Neural progenitor cell (in vitro differentiated cells): Measurements from ENCODE around the gene RRP8. TPM values are rescaled to one million over a fixed set of nuclear protein-coding genes. Genes with fewer than 3 reads are reported as not detected.
A peak's percentile ranks its signal among the peaks of the same experiment; 100 is the strongest.

ENCODE experiments used
- DNase-seq: peaks from one replicate; pipeline ENCODE4 v3.0.0-alpha.2; 2016; ENCODE audit warnings: low spot score
- H2AFZ ChIP-seq: fragments of 200-600 bp; sonication (generic); replicated peaks from 2 replicates; pipeline ENCODE4 v1.6.1; 2016; ENCODE audit warnings: antibody characterized with exemption
- H3F3A ChIP-seq: fragments of 200-600 bp; sonication (generic); 2 replicates; pipeline ENCODE4 v1.6.1; 2016; ENCODE audit warnings: antibody characterized with exemption, low read depth
- H3K27ac ChIP-seq: fragments of 200-600 bp; sonication (generic); 2 replicates; pipeline ENCODE4 v1.5.1; 2016; ENCODE audit warnings: mild to moderate bottlenecking
- H3K27me3 ChIP-seq: fragments of 200-600 bp; sonication (generic); 2 replicates; pipeline ENCODE4 v1.6.1; 2016; ENCODE audit warnings: mild to moderate bottlenecking, moderate library complexity
- H3K36me3 ChIP-seq: fragments of 200-600 bp; sonication (generic); 2 replicates; pipeline ENCODE4 v1.5.1; 2016
- H3K4me1 ChIP-seq: fragments of 200-600 bp; sonication (generic); 2 replicates; pipeline ENCODE4 v1.6.1; 2016; ENCODE audit warnings: mixed run types
- H3K4me2 ChIP-seq: fragments of 200-600 bp; sonication (generic); 2 replicates; pipeline ENCODE4 v1.6.1; 2016
- H3K4me3 ChIP-seq: fragments of 200-600 bp; sonication (generic); 2 replicates; pipeline ENCODE4 v1.5.1; 2016
- H3K79me2 ChIP-seq: fragments of 200-600 bp; sonication (generic); 2 replicates; pipeline ENCODE4 v1.6.1; 2016; ENCODE audit warnings: low read depth
- H3K9ac ChIP-seq: fragments of 200-600 bp; sonication (generic); 2 replicates; pipeline ENCODE4 v1.6.1; 2016
- H3K9me3 ChIP-seq: fragments of 200-600 bp; sonication (generic); 2 replicates; pipeline ENCODE4 v1.5.1; 2016; ENCODE audit warnings: low read depth
- H4K20me1 ChIP-seq: fragments of 200-600 bp; sonication (generic); 2 replicates; pipeline ENCODE4 v1.6.1; 2016; ENCODE audit warnings: low read depth
- H3K27ac Mint-ChIP-seq: 3 replicates; pipeline ENCODE4 v1.8.0; 2021; ENCODE audit warnings: mixed read lengths
- H3K27me3 Mint-ChIP-seq: 2 replicates; pipeline ENCODE4 v1.8.0; 2022; ENCODE audit warnings: low read depth, mild to moderate bottlenecking, inconsistent platforms, moderate library complexity, mixed read lengths; ENCODE audit not compliant: insufficient read depth
- H3K36me3 Mint-ChIP-seq: 3 replicates; pipeline ENCODE4 v1.8.0; 2021; ENCODE audit warnings: mixed read lengths
- H3K4me1 Mint-ChIP-seq: 3 replicates; pipeline ENCODE4 v1.8.0; 2021; ENCODE audit warnings: mixed read lengths
- H3K4me3 Mint-ChIP-seq: 3 replicates; pipeline ENCODE4 v1.8.0; 2021; ENCODE audit warnings: mild to moderate bottlenecking, moderate library complexity, mixed read lengths
- H3K9me3 Mint-ChIP-seq: 3 replicates; pipeline ENCODE4 v1.8.0; 2020; ENCODE audit warnings: mixed read lengths
- CTCF ChIP-seq: fragments of 200-600 bp; sonication (generic); IDR thresholded peaks from 2 replicates; pipeline ENCODE4 v1.5.1; 2017; ENCODE audit warnings: antibody characterized with exemption, mild to moderate bottlenecking
- EZH2 ChIP-seq: fragments of 200-600 bp; sonication (generic); IDR thresholded peaks from 2 replicates; pipeline ENCODE4 v1.6.1; 2017; ENCODE audit warnings: antibody characterized with exemption, mild to moderate bottlenecking, moderate library complexity
- EZH2phosphoT487 ChIP-seq: fragments of 200-600 bp; sonication (generic); IDR thresholded peaks from 2 replicates; pipeline ENCODE4 v1.6.1; 2017; ENCODE audit warnings: antibody characterized with exemption
- total RNA-seq: library from RNA; depleted of rRNA; stranded (reverse); fragments of >200 nt; gene quantifications from 2 replicates; pipeline ENCODE4 v1.2.3, GENCODE V29; 2015; ENCODE audit warnings: low replicate concordance

RRP8 gene
- total RNA-seq, 1 donor from 2014 or later = 16.0 TPM

- no peak overlapping the region for H3K9ac ChIP-seq
- DNase-seq = no peak
- H3K4me2 ChIP-seq = no peak overlapping the region
- Mint-ChIP-seq H3K36me3 (peaks cover 21% of the 10 kb centered on the region), H3K4me1 (peaks cover 9% of the 10 kb centered on the region), H3K27me3 (no peaks in the 10 kb centered on the region), H3K9me3 (no peaks in the 10 kb centered on the region), H3K27ac (no peak overlapping the region), H3K4me3 (no peak overlapping the region)
- no peaks in the 10 kb centered on the region for H3K9me3 ChIP-seq
- H3K4me3 ChIP-seq = no peak overlapping the region
- peaks cover 20% of the 10 kb centered on the region for H3K79me2 ChIP-seq
- H2AFZ ChIP-seq = no peak overlapping the region
- H3K27ac ChIP-seq = no peak overlapping the region
- no peaks in the 10 kb centered on the region for H4K20me1 ChIP-seq
- no peaks in the 10 kb centered on the region for H3K36me3 ChIP-seq
- TF ChIP-seq EZH2 = no peak
- no peak for TF ChIP-seq CTCF
- TF ChIP-seq EZH2phosphoT487 = no peak
- H3F3A ChIP-seq = peaks cover 10% of the 10 kb centered on the region
- peaks cover 14% of the 10 kb centered on the region for H3K4me1 ChIP-seq
- no peaks in the 10 kb centered on the region for H3K27me3 ChIP-seq
Measured at GRCh38 chr11:6598555-6598954, 4.9 kb downstream of the RRP8 start.

- H3K27me3 Mint-ChIP-seq = no peaks in the 10 kb centered on the region
- H3K27ac ChIP-seq = peak overlapping the region; percentile 46
- peaks cover 10% of the 10 kb centered on the region for H3K4me1 Mint-ChIP-seq
- peaks cover 10% of the 10 kb centered on the region for H3F3A ChIP-seq
- H3K79me2 ChIP-seq = no peaks in the 10 kb centered on the region
- H3K36me3 ChIP-seq = no peaks in the 10 kb centered on the region
- no peak overlapping the region for H3K9ac ChIP-seq
- H3K9me3 ChIP-seq = no peaks in the 10 kb centered on the region
- H4K20me1 ChIP-seq = no peaks in the 10 kb centered on the region
- H3K27ac Mint-ChIP-seq = no peak overlapping the region
- DNase-seq = no peak
- peak overlapping the region; percentile 54 for H3K4me2 ChIP-seq
- H3K4me3 ChIP-seq = no peak overlapping the region
- no peak overlapping the region for H2AFZ ChIP-seq
- H3K36me3 Mint-ChIP-seq = peaks cover 18% of the 10 kb centered on the region
- no peaks in the 10 kb centered on the region for H3K9me3 Mint-ChIP-seq
- H3K4me1 ChIP-seq = peaks cover 9% of the 10 kb centered on the region
- H3K4me3 Mint-ChIP-seq = no peak overlapping the region
- no peak for TF ChIP-seq EZH2phosphoT487
- no peak for TF ChIP-seq EZH2
- no peak for TF ChIP-seq CTCF
- no peaks in the 10 kb centered on the region for H3K27me3 ChIP-seq
Measured at GRCh38 chr11:6596239-6596877, 7.1 kb downstream of the RRP8 start.

- H3K4me1 ChIP-seq = peaks cover 9% of the 10 kb centered on the region
- H2AFZ ChIP-seq = no peak overlapping the region
- peaks cover 5% of the 10 kb centered on the region for H3K36me3 ChIP-seq
- H3K9me3 Mint-ChIP-seq = no peaks in the 10 kb centered on the region
- H3K27ac ChIP-seq = no peak overlapping the region
- H3K9ac ChIP-seq = no peak overlapping the region
- H3K36me3 Mint-ChIP-seq = peaks cover 13% of the 10 kb centered on the region
- H3K27me3 ChIP-seq = no peaks in the 10 kb centered on the region
- no peak overlapping the region for H3K4me3 Mint-ChIP-seq
- DNase-seq = no peak
- TF ChIP-seq CTCF = no peak
- no peak for TF ChIP-seq EZH2
- no peak for TF ChIP-seq EZH2phosphoT487
- no peak overlapping the region for H3K4me2 ChIP-seq
- no peak overlapping the region for H3K4me3 ChIP-seq
- H3K27me3 Mint-ChIP-seq = no peaks in the 10 kb centered on the region
- no peaks in the 10 kb centered on the region for H3K79me2 ChIP-seq
- H3K9me3 ChIP-seq = no peaks in the 10 kb centered on the region
- no peaks in the 10 kb centered on the region for H4K20me1 ChIP-seq
- no peak overlapping the region for H3K27ac Mint-ChIP-seq
- H3K4me1 Mint-ChIP-seq = peaks cover 10% of the 10 kb centered on the region
- peaks cover 13% of the 10 kb centered on the region for H3F3A ChIP-seq
Measured at GRCh38 chr11:6594142-6594768, 9.2 kb downstream of the RRP8 start.
